SK-N-MC (cell line): ENCODE results near the gene ERI3.

Experiments
- FOXP2 ChIP-seq: optimal IDR thresholded peaks from 2 replicates; pipeline ENCODE3; 2011; ENCODE audit warnings: mild to moderate bottlenecking, moderate library complexity; ENCODE audit not compliant: insufficient read depth; ENCODE audit errors: extremely low read length, control extremely low read depth
- POLR2AphosphoS5 ChIP-seq: IDR thresholded peaks from 2 replicates; pipeline ENCODE4 v1.6.1; 2012; ENCODE audit warnings: mild to moderate bottlenecking, low read depth, low read length, borderline replicate concordance

DNA sequence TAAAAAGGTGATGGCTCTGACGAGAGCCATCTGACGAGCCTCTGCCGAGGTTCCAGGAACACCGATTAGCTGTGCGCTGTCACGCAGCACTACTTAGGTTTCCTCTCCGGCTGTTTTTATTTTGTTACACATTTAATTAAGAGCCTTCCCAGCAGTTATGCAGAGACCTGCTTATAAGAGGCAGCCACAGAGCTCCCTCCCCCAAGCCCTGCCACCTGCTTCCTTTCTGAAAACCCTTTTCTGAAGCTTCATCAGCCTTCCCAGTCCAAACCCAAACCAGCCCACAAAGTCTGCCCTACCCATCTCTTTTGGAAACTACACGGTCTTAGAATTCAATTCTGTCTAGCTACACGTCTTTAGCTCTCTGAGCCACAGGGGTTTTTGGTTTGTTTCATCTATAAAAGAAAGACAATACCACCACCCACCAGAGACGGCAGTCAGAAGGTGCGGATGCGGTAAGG is 49.1 kb downstream of the ERI3 start:
- TF ChIP-seq FOXP2 (no peak), POLR2AphosphoS5 (no peak)
